ENCODE measurements around the gene BNIP1. TPM values are rescaled to one million over a fixed set of nuclear protein-coding genes. Genes with fewer than 3 reads are reported as not detected.

BNIP1 gene
- total RNA-seq, 1 experiment from 2014 or later: 13.5 TPM

DNA sequence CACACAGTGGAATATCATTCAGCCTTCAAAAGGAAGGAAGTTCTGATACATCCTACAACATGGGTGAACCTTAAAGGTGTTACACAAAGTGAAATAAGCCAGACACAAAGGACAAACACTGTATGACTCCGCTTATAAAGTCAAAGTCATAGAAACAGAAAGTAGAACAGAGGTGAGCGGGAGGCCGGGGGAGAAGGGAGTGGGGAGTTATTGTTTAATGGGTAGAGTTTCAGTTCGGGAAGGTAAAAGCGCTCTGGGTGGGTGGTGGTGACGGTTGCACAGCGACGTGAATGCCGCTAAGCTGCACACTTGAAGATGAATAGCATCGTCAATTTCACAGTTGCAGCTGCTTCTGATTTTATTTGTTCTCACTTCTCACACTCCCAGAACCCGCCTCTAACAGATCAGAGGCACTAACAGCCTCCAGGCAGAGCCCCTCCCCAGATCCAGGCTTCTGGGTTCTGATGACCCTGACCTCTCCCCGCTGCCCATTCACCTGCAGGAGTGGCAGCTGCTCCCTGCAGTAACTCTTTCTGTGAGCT, 34.1 kb downstream of the BNIP1 start:
- no peak overlapping the region for H3K4me3 ChIP-seq
- CTCF ChIA-PET: no interaction called here
- H3K36me3 ChIP-seq (ENCODE audit: low read depth): no peaks in the 10 kb centered on the region
- H3K4me1 ChIP-seq (replicated peaks; ENCODE audit: insufficient read depth): no peaks in the 10 kb centered on the region
- DNase-seq: no peak
- no peaks in the 10 kb centered on the region for H3K79me2 ChIP-seq (ENCODE audit: low read depth)
- H2AFZ ChIP-seq: no peak overlapping the region
- no peaks in the 10 kb centered on the region for H4K20me1 ChIP-seq (ENCODE audit: insufficient read depth)
- intact Hi-C loops (cut with micrococcal nuclease; ENCODE audit: unreplicated experiment): no loop called here
- H3F3A ChIP-seq (ENCODE audit: insufficient read depth, low read depth): no peaks in the 10 kb centered on the region
- no peak overlapping the region for H3K27ac ChIP-seq
- no peaks in the 10 kb centered on the region for H3K27me3 ChIP-seq (ENCODE audit: insufficient read depth, low read depth)
- no TSS peak for BruUV-seq (replicated peaks)
- no peaks in the 10 kb centered on the region for H3K9me2 ChIP-seq (ENCODE audit: insufficient read depth)
- H3K4me2 ChIP-seq: no peak overlapping the region
- POLR2A ChIA-PET (ENCODE audit: unreplicated experiment): no interaction called here
- TF ChIP-seq EZH2 (IDR thresholded peaks at IDR 0.05; ENCODE audit: low read depth): no peak
- TF ChIP-seq, protein P1, sequence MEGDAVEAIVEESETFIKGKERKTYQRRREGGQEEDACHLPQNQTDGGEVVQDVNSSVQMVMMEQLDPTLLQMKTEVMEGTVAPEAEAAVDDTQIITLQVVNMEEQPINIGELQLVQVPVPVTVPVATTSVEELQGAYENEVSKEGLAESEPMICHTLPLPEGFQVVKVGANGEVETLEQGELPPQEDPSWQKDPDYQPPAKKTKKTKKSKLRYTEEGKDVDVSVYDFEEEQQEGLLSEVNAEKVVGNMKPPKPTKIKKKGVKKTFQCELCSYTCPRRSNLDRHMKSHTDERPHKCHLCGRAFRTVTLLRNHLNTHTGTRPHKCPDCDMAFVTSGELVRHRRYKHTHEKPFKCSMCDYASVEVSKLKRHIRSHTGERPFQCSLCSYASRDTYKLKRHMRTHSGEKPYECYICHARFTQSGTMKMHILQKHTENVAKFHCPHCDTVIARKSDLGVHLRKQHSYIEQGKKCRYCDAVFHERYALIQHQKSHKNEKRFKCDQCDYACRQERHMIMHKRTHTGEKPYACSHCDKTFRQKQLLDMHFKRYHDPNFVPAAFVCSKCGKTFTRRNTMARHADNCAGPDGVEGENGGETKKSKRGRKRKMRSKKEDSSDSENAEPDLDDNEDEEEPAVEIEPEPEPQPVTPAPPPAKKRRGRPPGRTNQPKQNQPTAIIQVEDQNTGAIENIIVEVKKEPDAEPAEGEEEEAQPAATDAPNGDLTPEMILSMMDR (conservative IDR thresholded peaks at IDR 0.05): no peak
- no peaks in the 10 kb centered on the region for H3K9me3 ChIP-seq (ENCODE audit: insufficient read depth, low read depth)

DNA sequence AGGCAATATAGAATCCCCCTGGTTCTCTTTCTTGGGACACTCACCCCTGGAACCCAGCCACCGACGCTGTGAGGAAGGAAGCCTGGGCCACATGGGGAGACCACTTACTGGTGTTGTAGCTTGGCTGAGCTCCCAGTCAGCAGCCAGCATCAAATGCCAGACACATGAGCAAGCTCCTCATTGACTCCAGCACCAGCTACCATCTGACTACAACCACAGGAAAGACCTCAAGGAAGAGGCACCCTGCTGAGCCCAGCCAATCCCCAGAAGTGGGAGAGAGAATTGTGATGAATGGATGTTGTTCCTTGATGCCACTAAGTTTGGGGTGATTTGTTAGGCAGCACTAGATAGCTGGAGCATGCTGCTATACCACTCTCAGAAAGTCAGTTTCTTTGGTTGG, 36.0 kb downstream of the BNIP1 start:
- no peak overlapping the region for H2AFZ ChIP-seq
- no peak for DNase-seq
- no peak for TF ChIP-seq EZH2 (IDR thresholded peaks at IDR 0.05; ENCODE audit: low read depth)
- TF ChIP-seq, protein P1 (conservative IDR thresholded peaks at IDR 0.05): no peak
- no peaks in the 10 kb centered on the region for H3F3A ChIP-seq (ENCODE audit: insufficient read depth, low read depth)
- no peak overlapping the region for H3K4me3 ChIP-seq
- ChIA-PET POLR2A (ENCODE audit: unreplicated experiment) (no interaction called here), CTCF (no interaction called here)
- no peaks in the 10 kb centered on the region for H3K27me3 ChIP-seq (ENCODE audit: insufficient read depth, low read depth)
- no peaks in the 10 kb centered on the region for H3K4me1 ChIP-seq (replicated peaks; ENCODE audit: insufficient read depth)
- H3K79me2 ChIP-seq (ENCODE audit: low read depth): no peaks in the 10 kb centered on the region
- H3K36me3 ChIP-seq (ENCODE audit: low read depth): no peaks in the 10 kb centered on the region
- intact Hi-C loops (cut with micrococcal nuclease; ENCODE audit: unreplicated experiment): no loop called here
- H4K20me1 ChIP-seq (ENCODE audit: insufficient read depth): no peaks in the 10 kb centered on the region
- no TSS peak for BruUV-seq (replicated peaks)
- H3K4me2 ChIP-seq: no peak overlapping the region
- no peaks in the 10 kb centered on the region for H3K9me3 ChIP-seq (ENCODE audit: insufficient read depth, low read depth)
- no peaks in the 10 kb centered on the region for H3K9me2 ChIP-seq (ENCODE audit: insufficient read depth)
- H3K27ac ChIP-seq: no peak overlapping the region

GRCh38 chr5:173187054-173187743, 42.9 kb downstream of the BNIP1 start:
- BruUV-seq (replicated peaks): no TSS peak
- CTCF ChIA-PET: interaction anchor here (0.5 to 0.6 kb wide), 2 partner anchors 51 to 485 kb away, joined by 4 to 8 read pairs; no protein-coding TSS in a partner anchor
- Histone ChIP-seq H4K20me1 (ENCODE audit: insufficient read depth) (no peaks in the 10 kb centered on the region), H3K4me3 (no peak overlapping the region), H3K4me1 (replicated peaks; ENCODE audit: insufficient read depth) (no peaks in the 10 kb centered on the region), H3K9me3 (ENCODE audit: insufficient read depth, low read depth) (no peaks in the 10 kb centered on the region), H3K36me3 (ENCODE audit: low read depth) (no peaks in the 10 kb centered on the region), H3K27me3 (ENCODE audit: insufficient read depth, low read depth) (no peaks in the 10 kb centered on the region; the same call in 1 of the 2 replicates), H3K27ac (no peak overlapping the region), H3F3A (ENCODE audit: insufficient read depth, low read depth) (no peaks in the 10 kb centered on the region), H3K79me2 (ENCODE audit: low read depth) (no peaks in the 10 kb centered on the region), H2AFZ (no peak overlapping the region), H3K4me2 (no peak overlapping the region), H3K9me2 (ENCODE audit: insufficient read depth) (no peaks in the 10 kb centered on the region)
- TF ChIP-seq, protein P1 (conservative IDR thresholded peaks at IDR 0.05): 0 out of 2 replicates have a peak, but pooled peaks have one; percentile 19
- no peak for TF ChIP-seq EZH2 (IDR thresholded peaks at IDR 0.05; ENCODE audit: low read depth)
- intact Hi-C loops (cut with micrococcal nuclease; ENCODE audit: unreplicated experiment): no loop called here
- POLR2A ChIA-PET (ENCODE audit: unreplicated experiment): no interaction called here
- DNase-seq: peak; percentile 14 to 39
